Mesothelial cell of epicardium (in vitro differentiated cells): ENCODE results near the gene VEGFD. TPM values are rescaled to one million over a fixed set of nuclear protein-coding genes. Genes with fewer than 3 reads are reported as not detected.

Source experiments
- DNase-seq, 2 experiments: peaks; one replicate each; pipeline ENCODE4 v3.0.0; 2021; ENCODE audit warnings: low spot score in 2 of 2; ENCODE audit not compliant: unreplicated experiment in 2 of 2
- H3K27ac Mint-ChIP-seq: 2 replicates; pipeline ENCODE4 v1.8.0; 2021; ENCODE audit warnings: mixed read lengths
- H3K27me3 Mint-ChIP-seq: 2 replicates; pipeline ENCODE4 v1.8.0; 2021; ENCODE audit warnings: low read depth, mixed read lengths
- H3K36me3 Mint-ChIP-seq: 2 replicates; pipeline ENCODE4 v1.8.0; 2021; ENCODE audit warnings: mixed read lengths
- H3K4me1 Mint-ChIP-seq: 2 replicates; pipeline ENCODE4 v1.8.0; 2021; ENCODE audit warnings: mixed read lengths
- H3K4me3 Mint-ChIP-seq: 2 replicates; pipeline ENCODE4 v1.8.0; 2021; ENCODE audit warnings: mild to moderate bottlenecking, moderate library complexity, mixed read lengths
- H3K9me3 Mint-ChIP-seq: 2 replicates; pipeline ENCODE4 v1.8.0; 2021; ENCODE audit warnings: mixed read lengths
- total RNA-seq: library from RNA; stranded (reverse); gene quantifications from 3 replicates; pipeline ENCODE4 v1.2.1, GENCODE V29; 2021
- TF ChIP-seq, protein P1 (sequence below): fragments of 200-600 bp; sonication (generic); IDR thresholded peaks from one replicate; pipeline ENCODE4 v1.5.0; 2021; ENCODE audit warnings: antibody characterized with exemption; ENCODE audit not compliant: unreplicated experiment

VEGFD gene
- total RNA-seq, 1 donor from 2014 or later = 0.40 TPM

DNA sequence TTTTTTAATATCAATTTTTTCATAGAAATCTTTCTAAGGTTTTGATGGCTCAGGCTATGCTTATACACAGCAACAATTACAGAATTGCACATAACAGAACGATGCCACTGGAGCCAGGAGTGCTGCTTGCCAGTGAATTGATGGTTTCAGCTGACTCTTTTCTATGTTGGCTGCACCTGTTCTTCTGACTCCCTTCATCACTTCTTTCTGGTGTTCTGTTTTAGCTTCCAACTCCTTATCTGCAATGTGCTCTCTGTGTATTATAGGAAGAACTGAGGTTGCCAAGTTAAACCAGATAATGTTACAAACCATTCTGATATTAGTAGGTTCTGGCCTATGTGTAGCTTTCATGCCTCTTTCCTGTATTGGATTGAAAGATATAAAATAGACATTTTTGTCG is 11.6 kb upstream of the VEGFD start:
- no peak for DNase-seq
- H3K9me3 Mint-ChIP-seq = peaks cover 5% of the 10 kb centered on the region
- TF ChIP-seq, protein P1, sequence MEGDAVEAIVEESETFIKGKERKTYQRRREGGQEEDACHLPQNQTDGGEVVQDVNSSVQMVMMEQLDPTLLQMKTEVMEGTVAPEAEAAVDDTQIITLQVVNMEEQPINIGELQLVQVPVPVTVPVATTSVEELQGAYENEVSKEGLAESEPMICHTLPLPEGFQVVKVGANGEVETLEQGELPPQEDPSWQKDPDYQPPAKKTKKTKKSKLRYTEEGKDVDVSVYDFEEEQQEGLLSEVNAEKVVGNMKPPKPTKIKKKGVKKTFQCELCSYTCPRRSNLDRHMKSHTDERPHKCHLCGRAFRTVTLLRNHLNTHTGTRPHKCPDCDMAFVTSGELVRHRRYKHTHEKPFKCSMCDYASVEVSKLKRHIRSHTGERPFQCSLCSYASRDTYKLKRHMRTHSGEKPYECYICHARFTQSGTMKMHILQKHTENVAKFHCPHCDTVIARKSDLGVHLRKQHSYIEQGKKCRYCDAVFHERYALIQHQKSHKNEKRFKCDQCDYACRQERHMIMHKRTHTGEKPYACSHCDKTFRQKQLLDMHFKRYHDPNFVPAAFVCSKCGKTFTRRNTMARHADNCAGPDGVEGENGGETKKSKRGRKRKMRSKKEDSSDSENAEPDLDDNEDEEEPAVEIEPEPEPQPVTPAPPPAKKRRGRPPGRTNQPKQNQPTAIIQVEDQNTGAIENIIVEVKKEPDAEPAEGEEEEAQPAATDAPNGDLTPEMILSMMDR = no peak
- no peak overlapping the region for H3K27ac Mint-ChIP-seq
- no peaks in the 10 kb centered on the region for H3K4me1 Mint-ChIP-seq
- H3K27me3 Mint-ChIP-seq = no peaks in the 10 kb centered on the region
- H3K36me3 Mint-ChIP-seq = peaks cover 3% of the 10 kb centered on the region
- H3K4me3 Mint-ChIP-seq = no peak overlapping the region

DNA sequence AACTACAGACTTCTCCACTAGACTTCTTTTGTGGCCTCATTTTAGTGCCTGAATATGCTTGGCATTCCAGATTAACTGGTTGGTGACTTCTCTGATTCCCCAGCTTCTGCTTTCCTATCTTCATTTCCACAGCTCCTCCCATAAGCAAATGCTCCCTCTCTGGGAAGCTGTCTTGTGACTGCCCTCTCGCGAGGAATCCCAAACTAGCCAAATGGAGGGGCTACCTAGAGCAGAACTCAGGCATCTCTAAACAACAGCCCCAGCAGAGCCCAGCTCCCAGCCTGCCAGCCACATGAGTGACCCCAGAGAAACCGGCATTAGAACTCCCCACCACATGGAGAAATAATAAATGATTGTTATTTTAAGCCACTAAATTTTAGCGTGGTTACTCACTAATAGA is 7.6 kb upstream of the VEGFD start:
- no peak overlapping the region for H3K27ac Mint-ChIP-seq
- no peak overlapping the region for H3K4me3 Mint-ChIP-seq
- H3K9me3 Mint-ChIP-seq = no peaks in the 10 kb centered on the region
- no peaks in the 10 kb centered on the region for H3K4me1 Mint-ChIP-seq
- DNase-seq = no peak
- no peaks in the 10 kb centered on the region for H3K27me3 Mint-ChIP-seq
- H3K36me3 Mint-ChIP-seq = no peaks in the 10 kb centered on the region
- TF ChIP-seq, protein P1 = no peak

DNA sequence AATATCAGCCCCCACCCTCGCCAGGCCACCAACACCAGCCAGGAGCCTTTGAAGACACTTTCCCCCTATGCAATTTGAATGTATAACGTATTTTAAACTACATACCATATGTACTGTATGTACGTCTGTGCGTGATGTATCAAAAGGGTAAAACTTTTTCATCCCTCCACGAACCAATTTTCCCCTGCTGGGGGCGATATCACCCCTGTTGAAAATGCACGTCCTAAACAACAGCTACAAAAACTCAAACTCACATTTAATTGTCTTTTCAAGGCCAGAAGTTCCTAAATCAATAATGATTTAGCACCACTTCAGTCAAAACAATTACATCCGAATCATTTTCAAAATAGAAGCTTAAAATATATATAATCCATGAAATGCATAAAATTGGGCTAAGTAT is 1.4 kb downstream of the VEGFD start:
- TF ChIP-seq, protein P1 = no peak
- Mint-ChIP-seq H3K36me3 (no peaks in the 10 kb centered on the region), H3K27ac (no peak overlapping the region), H3K9me3 (no peaks in the 10 kb centered on the region), H3K27me3 (no peaks in the 10 kb centered on the region), H3K4me3 (no peak overlapping the region), H3K4me1 (peaks cover 11% of the 10 kb centered on the region)
- no peak for DNase-seq

DNA sequence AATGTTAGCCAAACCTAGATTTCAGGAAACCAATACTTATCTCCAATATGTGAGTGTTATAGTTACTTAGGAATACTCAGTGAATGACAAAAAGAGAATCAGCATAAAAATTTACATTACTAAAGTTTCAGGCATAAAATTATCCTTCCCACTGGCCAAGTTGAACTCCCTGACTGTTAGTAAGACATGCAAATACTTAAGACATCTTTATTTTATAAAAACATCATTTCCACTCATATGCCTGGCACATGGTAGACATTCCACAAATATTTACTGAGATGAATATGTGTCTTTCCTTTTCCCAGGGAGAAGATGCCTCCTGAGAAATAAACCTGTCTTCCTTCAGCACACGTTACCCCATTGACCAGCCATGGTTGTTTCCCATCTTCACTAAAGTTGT is 7.3 kb downstream of the VEGFD start:
- Mint-ChIP-seq H3K9me3 (peaks cover 4% of the 10 kb centered on the region), H3K36me3 (peaks cover 3% of the 10 kb centered on the region), H3K4me3 (no peak overlapping the region), H3K27ac (no peak overlapping the region), H3K27me3 (no peaks in the 10 kb centered on the region), H3K4me1 (peaks cover 2% of the 10 kb centered on the region)
- TF ChIP-seq, protein P1 = no peak
- no peak for DNase-seq

DNA sequence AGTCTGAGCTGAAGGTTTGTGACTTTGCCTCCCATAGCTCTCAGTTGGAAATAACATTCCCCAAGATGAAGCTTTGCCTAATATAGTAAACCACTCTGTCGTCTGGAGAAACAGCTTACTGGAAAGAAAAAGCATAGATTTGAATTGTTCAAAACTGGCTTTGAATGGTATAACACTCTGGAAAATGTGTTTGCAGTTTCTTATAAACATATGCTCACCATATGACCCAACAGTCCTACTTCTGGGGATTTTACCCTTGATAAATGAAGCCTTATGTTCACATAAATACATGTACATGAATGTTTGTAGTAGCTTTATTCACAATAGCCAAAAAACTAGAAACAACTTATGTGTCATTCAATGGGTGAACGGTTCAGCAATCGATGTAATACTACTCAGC is 10.2 kb downstream of the VEGFD start:
- H3K4me3 Mint-ChIP-seq = no peak overlapping the region

More for the DNA sequence above, 10.2 kb downstream of the VEGFD start:
- H3K9me3 Mint-ChIP-seq = peaks cover 4% of the 10 kb centered on the region
- DNase-seq = no peak
- H3K27ac Mint-ChIP-seq = peak overlapping the region; percentile 17
- peaks cover 2% of the 10 kb centered on the region for H3K4me1 Mint-ChIP-seq
- TF ChIP-seq, protein P1 = no peak
- peaks cover 2% of the 10 kb centered on the region for H3K27me3 Mint-ChIP-seq
- H3K36me3 Mint-ChIP-seq = peaks cover 3% of the 10 kb centered on the region
